ENCODE measurements around the gene PARD6B.
A peak's percentile ranks its signal among the peaks of the same experiment; 100 is the strongest.

PARD6B gene, protein sequence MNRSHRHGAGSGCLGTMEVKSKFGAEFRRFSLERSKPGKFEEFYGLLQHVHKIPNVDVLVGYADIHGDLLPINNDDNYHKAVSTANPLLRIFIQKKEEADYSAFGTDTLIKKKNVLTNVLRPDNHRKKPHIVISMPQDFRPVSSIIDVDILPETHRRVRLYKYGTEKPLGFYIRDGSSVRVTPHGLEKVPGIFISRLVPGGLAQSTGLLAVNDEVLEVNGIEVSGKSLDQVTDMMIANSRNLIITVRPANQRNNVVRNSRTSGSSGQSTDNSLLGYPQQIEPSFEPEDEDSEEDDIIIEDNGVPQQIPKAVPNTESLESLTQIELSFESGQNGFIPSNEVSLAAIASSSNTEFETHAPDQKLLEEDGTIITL

GRCh38 chr20:50731055-50731929 is at the start of gene PARD6B:
PARD6B (plus strand) TSS chr20:50731580; CDS start chr20:50731787, 207 bp downstream.
- peak within 1 kb of the TSS; percentile 95 for H3K4me3 Mint-ChIP-seq
- peaks cover 29% of the 10 kb centered on the region for H3K27me3 Mint-ChIP-seq
- no peaks in the 10 kb centered on the region for H3K9me3 Mint-ChIP-seq
- peaks cover 7% of the 10 kb centered on the region for H3K36me3 Mint-ChIP-seq (ENCODE audit: low read depth)
- peaks cover 20% of the 10 kb centered on the region for H3K4me1 Mint-ChIP-seq (ENCODE audit: low read depth)
- intact Hi-C loops (cut with micrococcal nuclease) = no loop called here
- H3K27ac Mint-ChIP-seq = peak within 1 kb of the TSS; percentile 60

DNA sequence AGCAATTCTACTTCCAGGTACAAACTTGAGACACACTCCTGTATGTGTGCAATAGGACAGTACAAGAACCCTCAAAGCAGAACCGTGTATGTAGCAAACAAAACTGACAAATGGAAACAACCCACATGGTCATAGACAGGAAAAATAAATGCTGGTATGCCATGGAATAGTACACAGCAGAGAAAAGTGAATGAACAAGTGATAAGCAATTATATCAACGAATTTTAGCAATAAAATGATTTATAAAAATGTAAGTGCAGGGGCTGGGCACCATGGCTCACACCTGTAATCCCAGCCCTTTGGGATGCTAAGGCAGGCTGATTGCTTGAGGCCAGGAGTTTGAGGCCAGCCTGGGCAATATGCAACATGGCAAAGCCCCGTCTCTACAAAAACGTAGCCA is 49.3 kb upstream of the PARD6B start:
- intact Hi-C loops (cut with micrococcal nuclease) = no loop called here
- no peaks in the 10 kb centered on the region for H3K36me3 Mint-ChIP-seq (ENCODE audit: low read depth)
- no peak overlapping the region for H3K27ac Mint-ChIP-seq
- H3K4me3 Mint-ChIP-seq = no peak overlapping the region
- H3K27me3 Mint-ChIP-seq = peaks cover 5% of the 10 kb centered on the region
- no peaks in the 10 kb centered on the region for H3K4me1 Mint-ChIP-seq (ENCODE audit: low read depth)
- no peaks in the 10 kb centered on the region for H3K9me3 Mint-ChIP-seq

GRCh38 chr20:50682947-50683530 is 48.3 kb upstream of the PARD6B start:
- intact Hi-C loops (cut with micrococcal nuclease) = no loop called here
- Mint-ChIP-seq H3K4me3 (no peak overlapping the region), H3K36me3 (ENCODE audit: low read depth) (no peaks in the 10 kb centered on the region), H3K9me3 (no peaks in the 10 kb centered on the region), H3K4me1 (ENCODE audit: low read depth) (no peaks in the 10 kb centered on the region), H3K27me3 (peaks cover 5% of the 10 kb centered on the region), H3K27ac (no peak overlapping the region)

- intact Hi-C loops (cut with micrococcal nuclease) = no loop called here
- Mint-ChIP-seq H3K27me3 (peaks cover 7% of the 10 kb centered on the region), H3K36me3 (ENCODE audit: low read depth) (no peaks in the 10 kb centered on the region), H3K27ac (no peak overlapping the region), H3K4me3 (no peak overlapping the region), H3K9me3 (no peaks in the 10 kb centered on the region), H3K4me1 (ENCODE audit: low read depth) (no peaks in the 10 kb centered on the region)
Measured at GRCh38 chr20:50683570-50683969, 47.8 kb upstream of the PARD6B start.

DNA sequence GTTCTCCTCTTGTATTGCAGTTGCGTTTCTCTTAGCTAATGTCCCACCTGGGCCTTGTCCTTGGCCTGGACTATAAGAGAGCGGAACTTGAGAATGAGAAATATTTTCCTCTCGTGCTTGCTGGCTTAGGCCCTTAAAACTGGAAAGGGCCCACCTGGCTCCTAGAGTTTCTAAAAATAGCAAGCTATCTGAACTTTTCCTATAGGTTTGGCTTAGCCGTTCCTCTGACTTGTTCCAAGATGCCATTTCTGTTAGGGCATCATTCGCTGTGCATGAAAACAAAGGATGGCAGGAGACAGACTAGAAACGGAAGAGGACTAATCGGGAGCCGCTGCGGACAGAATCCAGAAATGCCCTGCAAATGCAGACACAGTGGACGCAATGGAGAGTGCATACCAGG is 44.6 kb upstream of the PARD6B start:
- Mint-ChIP-seq H3K36me3 (ENCODE audit: low read depth) (no peaks in the 10 kb centered on the region), H3K27me3 (peaks cover 35% of the 10 kb centered on the region), H3K4me3 (no peak overlapping the region), H3K9me3 (no peaks in the 10 kb centered on the region), H3K4me1 (ENCODE audit: low read depth) (peaks cover 8% of the 10 kb centered on the region), H3K27ac (no peak overlapping the region)
- intact Hi-C loops (cut with micrococcal nuclease) = no loop called here

DNA sequence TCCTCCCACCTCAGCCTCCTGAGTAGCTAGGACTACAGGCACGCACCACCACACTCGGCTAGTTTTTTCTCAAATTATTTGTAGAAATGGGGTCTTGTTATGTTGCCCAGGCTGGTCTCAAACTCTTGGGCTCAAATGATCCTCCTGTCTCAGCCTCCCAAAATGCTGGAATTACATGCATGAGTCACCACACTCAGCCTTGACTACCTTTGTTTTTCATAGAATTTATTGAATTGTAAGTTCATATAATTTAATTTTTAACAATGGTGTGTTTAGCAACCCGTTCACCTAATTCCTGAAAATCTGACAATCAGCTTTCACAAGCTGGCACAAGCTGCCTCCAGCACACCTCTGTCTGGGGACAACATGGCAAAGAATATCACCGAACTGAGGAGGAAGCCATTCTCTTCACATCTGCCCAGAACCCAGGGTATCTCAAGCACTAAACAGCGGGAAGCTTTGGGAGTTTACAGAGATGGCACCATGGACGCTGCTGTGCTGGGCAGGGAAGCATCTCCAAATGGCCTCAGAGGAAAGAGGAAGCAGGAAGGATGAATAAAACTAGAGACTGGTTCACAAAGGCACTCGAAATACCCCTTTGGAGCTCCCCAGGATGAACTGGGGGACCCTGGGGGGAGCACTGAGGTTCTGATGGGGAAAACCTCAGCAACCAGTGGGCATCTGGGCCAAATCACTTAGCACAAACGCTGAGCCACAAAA is 43.0 kb upstream of the PARD6B start:
- H3K9me3 Mint-ChIP-seq = no peaks in the 10 kb centered on the region
- peaks cover 11% of the 10 kb centered on the region for H3K4me1 Mint-ChIP-seq (ENCODE audit: low read depth)
- no peak overlapping the region for H3K27ac Mint-ChIP-seq
- no peak overlapping the region for H3K4me3 Mint-ChIP-seq
- H3K36me3 Mint-ChIP-seq (ENCODE audit: low read depth) = no peaks in the 10 kb centered on the region
- peaks cover 47% of the 10 kb centered on the region for H3K27me3 Mint-ChIP-seq
- intact Hi-C loops (cut with micrococcal nuclease) = no loop called here

DNA sequence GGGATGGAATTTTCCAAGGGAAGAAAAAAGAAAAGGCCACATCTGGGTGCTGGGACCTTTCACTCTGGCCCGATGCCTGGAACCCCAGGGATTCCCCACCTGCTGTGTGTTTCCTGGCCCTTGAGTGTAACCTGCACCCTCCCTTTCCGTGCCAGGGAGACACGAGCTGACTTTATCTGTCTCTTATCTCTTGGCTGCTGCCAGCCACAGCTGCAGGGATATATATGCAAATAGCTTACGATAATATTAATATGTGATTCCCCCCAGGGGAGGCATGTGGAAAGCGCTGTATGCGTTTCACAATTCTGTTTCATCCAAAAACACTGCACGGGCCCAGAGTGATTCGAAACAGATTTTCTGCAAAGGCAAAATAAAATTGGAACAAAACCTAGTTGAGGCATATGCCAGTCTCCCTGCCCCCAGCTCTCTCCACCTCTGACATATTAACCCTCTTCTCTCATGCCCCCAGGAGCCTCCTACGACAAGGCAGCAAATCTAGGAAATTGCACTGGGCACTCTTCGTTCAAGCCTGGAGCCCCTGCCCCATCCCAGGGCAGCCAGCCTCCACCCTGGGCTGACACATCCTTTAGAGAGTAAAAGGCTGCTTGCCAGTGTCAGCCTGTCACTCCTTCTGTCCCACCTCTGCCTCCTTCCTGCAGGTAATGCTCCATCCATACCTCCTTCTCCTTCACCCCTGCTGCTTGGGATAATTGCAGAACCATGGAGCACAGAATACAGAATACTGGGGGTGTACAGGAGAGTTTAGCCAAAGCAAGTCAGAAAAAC is 41.3 kb upstream of the PARD6B start:
- H3K9me3 Mint-ChIP-seq = no peaks in the 10 kb centered on the region
- peaks cover 11% of the 10 kb centered on the region for H3K4me1 Mint-ChIP-seq (ENCODE audit: low read depth)
- intact Hi-C loops (cut with micrococcal nuclease) = no loop called here
- H3K36me3 Mint-ChIP-seq (ENCODE audit: low read depth) = no peaks in the 10 kb centered on the region
- H3K27me3 Mint-ChIP-seq = peaks cover 57% of the 10 kb centered on the region
- no peak overlapping the region for H3K4me3 Mint-ChIP-seq
- no peak overlapping the region for H3K27ac Mint-ChIP-seq

- Mint-ChIP-seq H3K4me1 (ENCODE audit: low read depth) (peaks cover 11% of the 10 kb centered on the region), H3K27me3 (peaks cover 57% of the 10 kb centered on the region), H3K9me3 (no peaks in the 10 kb centered on the region), H3K4me3 (no peak within 1 kb of the TSS), H3K36me3 (ENCODE audit: low read depth) (no peaks in the 10 kb centered on the region), H3K27ac (no peak within 1 kb of the TSS)
- intact Hi-C loops (cut with micrococcal nuclease) = no loop called here
Measured at GRCh38 chr20:50690650-50691572, 40.5 kb upstream of the PARD6B start, which contains the start of gene RIPOR3. RIPOR3 (minus strand) TSS chr20:50691542; CDS start chr20:50691128, 414 bp downstream.

- H3K27ac Mint-ChIP-seq = no peak overlapping the region
- H3K4me3 Mint-ChIP-seq = no peak overlapping the region
- peaks cover 11% of the 10 kb centered on the region for H3K4me1 Mint-ChIP-seq (ENCODE audit: low read depth)
- no peaks in the 10 kb centered on the region for H3K36me3 Mint-ChIP-seq (ENCODE audit: low read depth)
- peaks cover 57% of the 10 kb centered on the region for H3K27me3 Mint-ChIP-seq
- H3K9me3 Mint-ChIP-seq = no peaks in the 10 kb centered on the region
- intact Hi-C loops (cut with micrococcal nuclease) = no loop called here
Measured at GRCh38 chr20:50691573-50692551, 39.5 kb upstream of the PARD6B start.

- intact Hi-C loops (cut with micrococcal nuclease) = no loop called here
- no peak overlapping the region for H3K27ac Mint-ChIP-seq
- H3K27me3 Mint-ChIP-seq = peaks cover 57% of the 10 kb centered on the region
- no peak overlapping the region for H3K4me3 Mint-ChIP-seq
- peaks cover 11% of the 10 kb centered on the region for H3K4me1 Mint-ChIP-seq (ENCODE audit: low read depth)
- H3K36me3 Mint-ChIP-seq (ENCODE audit: low read depth) = no peaks in the 10 kb centered on the region
- no peaks in the 10 kb centered on the region for H3K9me3 Mint-ChIP-seq
Measured at GRCh38 chr20:50692552-50692933, 38.8 kb upstream of the PARD6B start.

DNA sequence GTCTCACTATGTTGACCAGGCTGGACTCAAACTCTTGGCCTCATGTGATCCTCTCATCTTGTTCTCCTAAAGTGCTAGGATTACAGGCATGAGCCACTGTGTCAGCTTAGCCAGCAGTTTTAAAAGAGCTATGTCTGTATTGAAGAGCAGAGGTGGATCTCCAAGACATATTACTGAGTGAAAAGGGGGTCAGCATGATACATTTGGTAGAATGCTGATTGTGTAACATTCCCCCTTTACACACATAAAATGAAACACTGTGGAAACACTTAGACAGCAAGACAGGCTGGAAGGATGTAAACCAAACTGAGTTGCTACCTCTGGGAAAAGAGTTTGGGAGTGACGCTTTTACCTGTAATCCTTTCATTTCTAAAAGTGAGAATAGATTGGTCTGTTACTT is 38.4 kb upstream of the PARD6B start:
- peaks cover 11% of the 10 kb centered on the region for H3K4me1 Mint-ChIP-seq (ENCODE audit: low read depth)
- peaks cover 57% of the 10 kb centered on the region for H3K27me3 Mint-ChIP-seq
- H3K4me3 Mint-ChIP-seq = no peak overlapping the region
- H3K36me3 Mint-ChIP-seq (ENCODE audit: low read depth) = no peaks in the 10 kb centered on the region
- H3K9me3 Mint-ChIP-seq = no peaks in the 10 kb centered on the region
- H3K27ac Mint-ChIP-seq = no peak overlapping the region
- intact Hi-C loops (cut with micrococcal nuclease) = no loop called here
